Activated naive CD8-positive, alpha-beta T cell (primary cell): ENCODE data around the gene CCDC14.

Experiments used
- H3K27ac Mint-ChIP-seq: one replicate; pipeline ENCODE4 v1.8.0; 2021; ENCODE audit warnings: mixed read lengths
- H3K27me3 Mint-ChIP-seq: one replicate; pipeline ENCODE4 v1.8.0; 2021; ENCODE audit warnings: mixed read lengths
- H3K36me3 Mint-ChIP-seq: one replicate; pipeline ENCODE4 v1.8.0; 2021; ENCODE audit warnings: mixed read lengths
- H3K4me1 Mint-ChIP-seq: one replicate; pipeline ENCODE4 v1.8.0; 2021; ENCODE audit warnings: low read depth, mixed read lengths
- H3K4me3 Mint-ChIP-seq: one replicate; pipeline ENCODE4 v1.8.0; 2021; ENCODE audit warnings: mild to moderate bottlenecking, mixed read lengths
- H3K9me3 Mint-ChIP-seq: one replicate; pipeline ENCODE4 v1.8.0; 2021; ENCODE audit warnings: low read depth, mixed read lengths

The CCDC14 gene

DNA sequence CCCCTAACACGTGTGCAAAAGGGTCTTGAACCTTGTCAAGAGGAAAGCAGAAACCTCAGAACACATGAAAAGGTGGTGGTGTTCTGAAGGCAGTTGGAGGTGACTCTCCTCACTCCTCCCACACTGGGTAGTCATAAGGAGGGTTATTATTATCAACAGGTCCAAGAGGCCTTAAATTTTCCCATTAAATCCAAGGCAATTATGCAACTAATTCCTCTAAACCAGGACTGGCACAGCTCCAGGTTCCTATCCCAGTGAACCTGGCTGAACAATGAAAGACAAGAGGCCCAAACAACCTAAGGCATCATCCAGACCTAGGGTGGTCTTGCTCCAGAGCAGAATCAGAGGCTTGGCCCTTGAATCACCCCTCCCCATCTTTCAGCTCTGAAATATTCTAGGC, 91.9 kb downstream of the CCDC14 start:
- no peaks in the 10 kb centered on the region for H3K4me1 Mint-ChIP-seq
- no peaks in the 10 kb centered on the region for H3K36me3 Mint-ChIP-seq
- no peak overlapping the region for H3K27ac Mint-ChIP-seq
- H3K4me3 Mint-ChIP-seq, result no peak overlapping the region
- H3K27me3 Mint-ChIP-seq, result peaks cover 1% of the 10 kb centered on the region
- no peaks in the 10 kb centered on the region for H3K9me3 Mint-ChIP-seq

DNA sequence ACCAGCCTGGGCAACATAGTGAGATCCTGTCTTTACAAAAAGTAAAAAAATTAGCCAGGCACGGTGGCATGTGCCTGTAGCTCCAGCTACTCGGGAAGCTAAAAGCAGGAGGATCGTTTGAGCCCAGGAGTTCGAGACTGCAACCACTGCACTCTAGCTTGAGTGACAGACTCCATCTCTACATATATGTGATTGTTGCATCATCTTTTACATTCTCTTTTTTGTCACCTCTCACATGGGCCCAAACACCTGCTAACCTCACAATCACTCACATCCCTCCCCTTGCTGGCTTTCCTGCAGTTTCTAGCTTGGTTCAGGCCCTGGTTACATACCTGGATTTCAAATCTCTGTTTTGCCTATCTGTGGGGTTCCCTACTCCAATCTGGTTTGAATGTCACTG, 96.3 kb downstream of the CCDC14 start:
- H3K36me3 Mint-ChIP-seq, result no peaks in the 10 kb centered on the region

More for the DNA sequence above, 96.3 kb downstream of the CCDC14 start:
- Mint-ChIP-seq H3K27me3 (no peaks in the 10 kb centered on the region), H3K4me3 (no peak overlapping the region), H3K27ac (no peak overlapping the region), H3K9me3 (no peaks in the 10 kb centered on the region), H3K4me1 (no peaks in the 10 kb centered on the region)
